HFFc6 (cell line): ENCODE data around the gene LRRIQ4. TPM values are rescaled to one million over a fixed set of nuclear protein-coding genes. Genes with fewer than 3 reads are reported as not detected.

ENCODE experiments used
- DNase-seq: peaks from one replicate; pipeline ENCODE4 v3.0.0-alpha.2; 2018
- H3K27ac Mint-ChIP-seq: 2 replicates; pipeline ENCODE4 v1.8.0; 2020; ENCODE audit warnings: mild to moderate bottlenecking, mixed read lengths
- H3K27me3 Mint-ChIP-seq: 2 replicates; pipeline ENCODE4 v1.8.0; 2021; ENCODE audit warnings: mild to moderate bottlenecking, moderate library complexity, mixed read lengths; ENCODE audit not compliant: insufficient read depth
- H3K36me3 Mint-ChIP-seq: 2 replicates; pipeline ENCODE4 v1.8.0; 2021; ENCODE audit warnings: low read depth, mixed read lengths
- H3K4me1 Mint-ChIP-seq: 2 replicates; pipeline ENCODE4 v1.8.0; 2020; ENCODE audit warnings: low read depth, mixed read lengths
- H3K4me3 Mint-ChIP-seq: 2 replicates; pipeline ENCODE4 v1.8.0; 2020; ENCODE audit warnings: mild to moderate bottlenecking, moderate library complexity, mixed read lengths
- H3K9me3 Mint-ChIP-seq: 2 replicates; pipeline ENCODE4 v1.8.0; 2020; ENCODE audit warnings: mild to moderate bottlenecking, mixed read lengths
- total RNA-seq, 6 experiments: library from RNA; stranded (reverse); fragmentation: NEBNext Ultra II Directional; extraction: Animal tissue kit (Norgen Biotek cat#: 25700); gene quantifications; 2 replicates in 1 of 6; 3 replicates in 5 of 6; pipeline ENCODE4 v1.2.3, GENCODE V29; 2021
- TF ChIP-seq, protein P1 (sequence below): fragments of 200-600 bp; sonication (generic); IDR thresholded peaks from 2 replicates; pipeline ENCODE4 v1.5.0; 2021; ENCODE audit warnings: antibody characterized with exemption, mild to moderate bottlenecking

LRRIQ4 gene
- total RNA-seq, 6 experiments from 2014 or later, result not detected

DNA sequence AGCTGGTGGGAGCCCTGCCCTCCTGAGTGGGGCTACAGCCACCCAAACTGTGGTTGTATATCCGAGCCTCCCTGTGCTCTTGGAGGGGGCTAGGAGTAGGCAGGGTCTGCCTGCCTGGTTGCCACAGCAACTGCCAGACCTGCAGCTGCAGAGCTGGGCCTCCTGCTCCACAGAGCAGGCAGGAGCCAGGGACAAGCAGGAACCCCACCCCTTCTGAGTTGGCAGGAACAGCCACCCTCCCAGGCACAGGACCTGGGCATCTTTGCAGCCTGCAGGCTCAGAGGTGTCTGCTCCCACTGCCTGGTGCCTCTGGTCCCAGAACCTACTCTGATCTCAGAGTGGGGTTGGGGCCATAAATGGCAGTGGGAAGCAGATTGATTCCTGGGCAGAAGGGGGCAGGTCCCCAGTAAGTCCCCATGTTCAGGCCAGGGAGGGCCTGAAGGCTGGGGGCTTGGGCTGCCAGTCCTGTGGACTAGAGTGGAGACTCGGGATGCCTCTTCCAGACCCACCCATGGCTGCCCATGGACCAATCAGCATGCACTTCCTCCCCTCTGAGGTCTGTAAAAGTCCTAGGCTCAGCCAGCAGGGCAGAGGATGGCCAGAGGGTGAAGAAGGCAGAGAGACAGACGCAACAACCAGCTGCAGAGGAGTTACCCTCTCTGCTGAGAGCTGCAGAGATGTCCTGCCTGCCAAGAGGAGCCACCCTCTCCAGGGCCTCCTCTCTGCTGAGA is 67.3 kb downstream of the LRRIQ4 start:
- TF ChIP-seq, protein P1, sequence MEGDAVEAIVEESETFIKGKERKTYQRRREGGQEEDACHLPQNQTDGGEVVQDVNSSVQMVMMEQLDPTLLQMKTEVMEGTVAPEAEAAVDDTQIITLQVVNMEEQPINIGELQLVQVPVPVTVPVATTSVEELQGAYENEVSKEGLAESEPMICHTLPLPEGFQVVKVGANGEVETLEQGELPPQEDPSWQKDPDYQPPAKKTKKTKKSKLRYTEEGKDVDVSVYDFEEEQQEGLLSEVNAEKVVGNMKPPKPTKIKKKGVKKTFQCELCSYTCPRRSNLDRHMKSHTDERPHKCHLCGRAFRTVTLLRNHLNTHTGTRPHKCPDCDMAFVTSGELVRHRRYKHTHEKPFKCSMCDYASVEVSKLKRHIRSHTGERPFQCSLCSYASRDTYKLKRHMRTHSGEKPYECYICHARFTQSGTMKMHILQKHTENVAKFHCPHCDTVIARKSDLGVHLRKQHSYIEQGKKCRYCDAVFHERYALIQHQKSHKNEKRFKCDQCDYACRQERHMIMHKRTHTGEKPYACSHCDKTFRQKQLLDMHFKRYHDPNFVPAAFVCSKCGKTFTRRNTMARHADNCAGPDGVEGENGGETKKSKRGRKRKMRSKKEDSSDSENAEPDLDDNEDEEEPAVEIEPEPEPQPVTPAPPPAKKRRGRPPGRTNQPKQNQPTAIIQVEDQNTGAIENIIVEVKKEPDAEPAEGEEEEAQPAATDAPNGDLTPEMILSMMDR, result no peak
- H3K9me3 Mint-ChIP-seq, result no peaks in the 10 kb centered on the region
- no peaks in the 10 kb centered on the region for H3K36me3 Mint-ChIP-seq
- H3K27ac Mint-ChIP-seq, result no peak overlapping the region
- peaks cover 22% of the 10 kb centered on the region for H3K27me3 Mint-ChIP-seq
- no peaks in the 10 kb centered on the region; the same call in 1 of the 2 replicates for H3K4me1 Mint-ChIP-seq
- no peak for DNase-seq
- H3K4me3 Mint-ChIP-seq, result no peak overlapping the region

DNA sequence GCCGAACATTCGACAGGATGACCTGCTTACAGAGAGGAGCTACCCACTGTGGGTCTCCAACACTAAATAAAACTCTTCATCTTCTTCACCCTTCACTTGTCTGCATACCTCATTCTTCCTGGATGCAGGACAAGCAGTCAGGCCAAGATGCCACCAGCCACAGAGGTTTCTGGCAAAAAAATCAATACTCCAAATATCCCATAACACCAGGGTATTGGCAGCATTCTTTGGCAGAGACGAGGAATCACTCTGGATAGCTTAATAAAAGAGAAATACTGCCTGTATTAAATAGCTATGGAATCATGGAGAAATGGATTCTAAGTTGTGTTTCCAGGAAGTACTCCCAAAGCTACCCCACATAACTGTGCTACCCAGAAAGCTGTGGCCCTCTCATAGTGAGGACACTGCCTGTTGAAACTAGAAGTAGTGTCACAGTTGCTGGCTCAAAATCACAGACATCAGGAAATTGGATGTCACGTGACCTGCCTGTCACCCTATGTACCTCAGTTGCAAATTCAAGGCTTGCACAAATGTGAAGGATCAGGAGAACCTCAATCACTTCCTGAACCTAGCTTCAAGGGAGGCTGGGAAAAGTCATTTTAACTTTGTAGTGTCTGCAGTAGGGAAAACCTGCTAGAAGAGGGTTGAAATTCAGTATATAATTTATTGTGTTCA is 68.0 kb downstream of the LRRIQ4 start:
- Mint-ChIP-seq H3K4me1 (no peaks in the 10 kb centered on the region; the same call in 1 of the 2 replicates), H3K27me3 (peaks cover 22% of the 10 kb centered on the region), H3K36me3 (no peaks in the 10 kb centered on the region), H3K9me3 (no peaks in the 10 kb centered on the region), H3K27ac (no peak overlapping the region), H3K4me3 (no peak overlapping the region)
- TF ChIP-seq, protein P1, result no peak
- DNase-seq, result no peak

DNA sequence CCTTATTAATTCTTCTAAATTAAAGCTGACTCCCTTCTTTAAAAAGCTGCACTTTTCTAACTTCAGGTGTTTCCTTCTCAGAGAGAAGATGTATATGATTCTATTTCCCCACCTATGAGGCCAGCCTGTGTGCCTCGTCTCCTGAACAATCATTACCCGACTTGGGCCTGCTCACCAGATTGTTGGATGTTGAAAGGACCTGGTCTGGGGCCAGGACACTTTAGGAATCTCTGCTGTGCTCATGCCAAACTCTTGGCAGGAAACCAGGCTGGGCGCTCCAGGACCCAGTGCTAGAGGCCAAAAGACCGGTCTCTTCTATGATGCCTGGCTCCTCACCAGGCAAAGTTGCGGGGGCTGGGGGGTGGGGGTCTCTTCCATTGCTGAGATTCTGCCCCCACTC is 74.0 kb downstream of the LRRIQ4 start:
- H3K4me3 Mint-ChIP-seq, result no peak overlapping the region; the same call in 1 of the 2 replicates

More for the DNA sequence above, 74.0 kb downstream of the LRRIQ4 start:
- no peaks in the 10 kb centered on the region for H3K9me3 Mint-ChIP-seq
- peaks cover 15% of the 10 kb centered on the region; the same call in 1 of the 2 replicates for H3K27me3 Mint-ChIP-seq
- no peak overlapping the region for H3K27ac Mint-ChIP-seq
- H3K4me1 Mint-ChIP-seq, result peaks cover 6% of the 10 kb centered on the region; the same call in 1 of the 2 replicates
- TF ChIP-seq, protein P1, result no peak
- peak; percentile 33 for DNase-seq
- H3K36me3 Mint-ChIP-seq, result no peaks in the 10 kb centered on the region

Other genes starting within 250 kb of the LRRIQ4 start
- gene MECOM, start 149.2 kb upstream of the LRRIQ4 start, total RNA-seq, result 10 to 100 TPM in 2 of 6 experiments, 1 to 10 TPM in 4; 3.6 to 10.9 (median 9.4) TPM
- gene TERC, start 47.8 kb upstream of the LRRIQ4 start, total RNA-seq, result 10 to 100 TPM in 5 of 6 experiments, 1 to 10 TPM in 1; 9.7 to 24.5 (median 13.3) TPM
- 1 to 10 TPM; 1.2 to 3.5 (median 1.7) TPM for gene ACTRT3, start 43.3 kb upstream of the LRRIQ4 start, total RNA-seq
- gene MYNN, start 39.5 kb upstream of the LRRIQ4 start, total RNA-seq, result 10 to 100 TPM; 10.9 to 13.8 (median 11.7) TPM
- 1 to 10 TPM in 3 of 6 experiments, under 1 TPM in 3; 0.59 to 1.5 (median 0.94) TPM for gene LRRC34, start within 50 bp of the LRRIQ4 start, total RNA-seq
- not detected for gene LRRC31, start 57.1 kb downstream of the LRRIQ4 start, total RNA-seq
- not detected for gene SAMD7, start 98.7 kb downstream of the LRRIQ4 start, total RNA-seq
- gene SEC62, start 153.9 kb downstream of the LRRIQ4 start, total RNA-seq, result 100 to 1,000 TPM; 124 to 153 (median 133) TPM
- gene GPR160, start 225.1 kb downstream of the LRRIQ4 start, total RNA-seq, result under 1 TPM in 3 of 6 experiments, not detected in 3; 0.10 to 0.23 (median 0.19) TPM